ENCODE results near the gene FLT4.

Gene FLT4

GRCh38 chr5:180586870-180587269 lies 62.5 kb downstream of the FLT4 start:
- DNase-seq, result no peak

- no peak for DNase-seq
Measured at GRCh38 chr5:180586204-180586603, 63.2 kb downstream of the FLT4 start.

GRCh38 chr5:180583738-180584137 lies 65.7 kb downstream of the FLT4 start:
- DNase-seq, result no peak

- DNase-seq, result no peak
Measured at GRCh38 chr5:180580681-180581080, 68.7 kb downstream of the FLT4 start.

GRCh38 chr5:180575571-180575970 lies 73.8 kb downstream of the FLT4 start:
- DNase-seq, result no peak

- DNase-seq, result no peak
Measured at GRCh38 chr5:180568914-180569313, 80.5 kb downstream of the FLT4 start.

GRCh38 chr5:180563994-180564393 lies 85.4 kb downstream of the FLT4 start:
- DNase-seq, result no peak

- no peak for DNase-seq
Measured at GRCh38 chr5:180558232-180558631, 91.2 kb downstream of the FLT4 start.

GRCh38 chr5:180557217-180557809 lies 92.1 kb downstream of the FLT4 start:
- no peak for DNase-seq

GRCh38 chr5:180555168-180555921 lies 94.1 kb downstream of the FLT4 start:
- DNase-seq, result no peak

- DNase-seq, result no peak
Measured at GRCh38 chr5:180553530-180553929, 95.9 kb downstream of the FLT4 start.
